ENCODE measurements around the gene PAGE1.
"Not testable (repeated sequence)": the region's sequence is repeated elsewhere in the genome, so short reads cannot be mapped to it uniquely, and the experiment has no call there.

DNA sequence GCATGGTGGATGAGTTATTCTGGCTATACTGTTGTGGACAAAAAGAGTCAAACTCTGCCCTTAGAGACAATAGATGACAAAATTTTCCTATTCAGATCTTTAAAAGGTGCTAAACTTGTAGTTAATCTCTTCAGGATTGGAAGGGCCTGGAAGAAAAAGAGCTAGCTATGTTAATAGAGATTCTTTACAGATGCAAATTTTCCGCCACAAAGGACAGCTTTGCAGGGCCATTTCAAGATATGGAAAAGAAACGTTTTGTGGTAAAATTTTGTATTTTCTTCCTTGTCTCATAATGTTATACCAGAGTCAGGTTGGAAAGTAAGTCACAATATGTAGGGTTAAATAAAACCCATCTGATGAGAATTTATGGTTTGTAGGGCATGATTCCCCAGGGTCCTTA lies 24.3 kb upstream of the PAGE1 start:
- not testable (repeated sequence) for TF ChIP-seq POLR2AphosphoS5 (IDR thresholded peaks at IDR 0.05; ENCODE audit: low read length); YY1 (IDR thresholded peaks at IDR 0.05; ENCODE audit: low read depth, low read length); STAT1 (conservative IDR thresholded peaks at IDR 0.05)
- TF ChIP-seq, protein P1, sequence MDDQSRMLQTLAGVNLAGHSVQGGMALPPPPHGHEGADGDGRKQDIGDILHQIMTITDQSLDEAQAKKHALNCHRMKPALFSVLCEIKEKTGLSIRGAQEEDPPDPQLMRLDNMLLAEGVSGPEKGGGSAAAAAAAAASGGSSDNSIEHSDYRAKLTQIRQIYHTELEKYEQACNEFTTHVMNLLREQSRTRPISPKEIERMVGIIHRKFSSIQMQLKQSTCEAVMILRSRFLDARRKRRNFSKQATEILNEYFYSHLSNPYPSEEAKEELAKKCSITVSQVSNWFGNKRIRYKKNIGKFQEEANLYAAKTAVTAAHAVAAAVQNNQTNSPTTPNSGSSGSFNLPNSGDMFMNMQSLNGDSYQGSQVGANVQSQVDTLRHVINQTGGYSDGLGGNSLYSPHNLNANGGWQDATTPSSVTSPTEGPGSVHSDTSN (IDR thresholded peaks at IDR 0.05; ENCODE audit: insufficient replicate concordance, low read depth, low read length) = not testable (repeated sequence)
